ENCODE results near the gene LAMA3. TPM values are rescaled to one million over a fixed set of nuclear protein-coding genes. Genes with fewer than 3 reads are reported as not detected.
"Not testable (repeated sequence)": the region's sequence is repeated elsewhere in the genome, so short reads cannot be mapped to it uniquely, and the experiment has no call there.

LAMA3 gene
- total RNA-seq, 1 experiment from 2014 or later: 207 TPM

GRCh38 chr18:23714576-23714975 is 25.3 kb downstream of the LAMA3 start:
- intact Hi-C loops (cut with micrococcal nuclease; ENCODE audit: unreplicated experiment): loop anchor here (5.0 kb wide), 1 partner anchor 212 kb away; the partner anchor contains the start of gene RMC1
- Mint-ChIP-seq H3K4me1 (ENCODE audit: low read depth, unreplicated experiment) (peaks cover 27% of the 10 kb centered on the region), H3K4me3 (ENCODE audit: low read depth, unreplicated experiment) (no peak overlapping the region), H3K27ac (ENCODE audit: unreplicated experiment) (no peak overlapping the region), H3K9me3 (ENCODE audit: low read depth, unreplicated experiment) (no peaks in the 10 kb centered on the region), H3K36me3 (ENCODE audit: insufficient read depth, unreplicated experiment) (peaks cover 13% of the 10 kb centered on the region), H3K27me3 (ENCODE audit: unreplicated experiment) (no peaks in the 10 kb centered on the region)
- CTCF ChIA-PET: no interaction called here
- no peak for DNase-seq
- no TSS peak for BruUV-seq (replicated peaks)
- no peak for TF ChIP-seq CTCF (IDR thresholded peaks at IDR 0.05; ENCODE audit: unreplicated experiment)

DNA sequence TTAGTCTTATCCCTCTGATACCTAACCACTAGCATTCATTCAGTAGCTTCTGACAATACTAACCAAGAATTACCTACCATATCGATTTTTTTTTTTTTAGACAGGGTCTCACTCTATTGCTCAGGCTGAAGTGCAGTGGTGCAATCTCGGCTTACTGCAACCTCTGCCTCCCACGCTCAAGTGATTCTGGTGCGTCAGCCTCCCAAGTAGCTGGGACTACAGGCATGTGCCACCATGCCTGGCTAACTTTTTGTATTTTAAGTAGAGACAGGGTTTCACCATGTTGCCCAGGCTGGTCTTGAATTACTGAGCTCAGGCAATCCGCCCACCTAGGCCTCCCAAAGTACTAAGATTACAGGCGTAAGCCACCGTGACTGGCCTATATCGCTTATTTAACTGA is 26.8 kb downstream of the LAMA3 start:
- H3K27ac Mint-ChIP-seq (ENCODE audit: unreplicated experiment); H3K9me3 Mint-ChIP-seq (ENCODE audit: low read depth, unreplicated experiment); BruUV-seq (replicated peaks); H3K27me3 Mint-ChIP-seq (ENCODE audit: unreplicated experiment); H3K36me3 Mint-ChIP-seq (ENCODE audit: insufficient read depth, unreplicated experiment); DNase-seq; intact Hi-C loops (cut with micrococcal nuclease; ENCODE audit: unreplicated experiment); H3K4me3 Mint-ChIP-seq (ENCODE audit: low read depth, unreplicated experiment): not testable (repeated sequence)
- CTCF ChIA-PET: interaction anchor here (0.6 kb wide), 1 partner anchor 61 kb away, joined by 3 read pairs; no protein-coding TSS in a partner anchor
- peaks cover 26% of the 10 kb centered on the region for H3K4me1 Mint-ChIP-seq (ENCODE audit: low read depth, unreplicated experiment)

DNA sequence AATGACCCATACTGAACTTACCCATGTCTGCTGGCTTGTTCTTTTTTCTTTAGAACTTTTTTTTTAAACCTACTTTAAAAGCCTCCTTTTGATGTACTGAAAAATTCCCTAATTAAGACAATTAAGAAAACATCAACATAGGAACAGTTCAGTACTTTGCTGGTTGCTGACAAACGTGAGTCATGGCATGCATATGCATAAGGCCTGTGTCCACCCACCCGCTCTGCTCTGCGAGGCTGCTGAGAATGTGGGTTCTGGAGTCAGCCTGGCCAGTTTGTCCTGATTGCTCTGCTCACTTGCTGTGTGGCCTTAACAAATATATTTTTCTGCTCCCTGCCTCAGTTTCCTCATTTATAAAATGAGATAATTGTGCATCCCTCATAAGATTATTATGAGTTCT is 27.3 kb downstream of the LAMA3 start:
- Mint-ChIP-seq H3K9me3 (ENCODE audit: low read depth, unreplicated experiment) (no peaks in the 10 kb centered on the region), H3K27me3 (ENCODE audit: unreplicated experiment) (no peaks in the 10 kb centered on the region), H3K4me3 (ENCODE audit: low read depth, unreplicated experiment) (no peak overlapping the region), H3K4me1 (ENCODE audit: low read depth, unreplicated experiment) (peaks cover 30% of the 10 kb centered on the region), H3K36me3 (ENCODE audit: insufficient read depth, unreplicated experiment) (peaks cover 5% of the 10 kb centered on the region), H3K27ac (ENCODE audit: unreplicated experiment) (no peak overlapping the region)
- CTCF ChIA-PET: no interaction called here
- intact Hi-C loops (cut with micrococcal nuclease; ENCODE audit: unreplicated experiment): no loop called here
- no peak for TF ChIP-seq CTCF (IDR thresholded peaks at IDR 0.05; ENCODE audit: unreplicated experiment)
- DNase-seq: peak; percentile 12
- BruUV-seq (replicated peaks): no TSS peak

DNA sequence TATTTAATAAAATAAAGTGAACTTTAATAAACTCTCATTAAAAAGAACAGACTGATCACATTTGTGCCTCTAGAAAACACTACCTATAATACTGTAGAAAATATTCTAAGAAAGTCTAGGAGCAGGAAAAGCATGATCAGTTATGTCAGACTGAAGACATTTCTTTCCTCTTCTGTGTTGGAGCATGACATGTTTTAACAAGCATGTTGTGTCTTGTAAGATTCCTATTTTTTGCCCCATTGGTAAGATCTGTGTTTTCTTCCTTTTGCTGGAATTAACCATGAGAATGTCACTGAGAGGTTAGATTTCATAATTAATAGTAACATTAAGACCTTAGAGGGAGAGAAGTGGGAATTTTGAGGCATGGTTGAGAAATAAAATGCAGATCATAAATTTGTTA is 27.7 kb downstream of the LAMA3 start:
- no peak for DNase-seq
- H3K27me3 Mint-ChIP-seq (ENCODE audit: unreplicated experiment): no peaks in the 10 kb centered on the region
- H3K36me3 Mint-ChIP-seq (ENCODE audit: insufficient read depth, unreplicated experiment): peaks cover 5% of the 10 kb centered on the region
- no peak overlapping the region for H3K27ac Mint-ChIP-seq (ENCODE audit: unreplicated experiment)
- no peak overlapping the region for H3K4me3 Mint-ChIP-seq (ENCODE audit: low read depth, unreplicated experiment)
- H3K9me3 Mint-ChIP-seq (ENCODE audit: low read depth, unreplicated experiment): no peaks in the 10 kb centered on the region
- no TSS peak for BruUV-seq (replicated peaks)
- intact Hi-C loops (cut with micrococcal nuclease; ENCODE audit: unreplicated experiment): no loop called here
- CTCF ChIA-PET: interaction anchor here (0.7 kb wide), 1 partner anchor 26 kb away, joined by 5 read pairs; no protein-coding TSS in a partner anchor
- peaks cover 35% of the 10 kb centered on the region for H3K4me1 Mint-ChIP-seq (ENCODE audit: low read depth, unreplicated experiment)
- no peak for TF ChIP-seq CTCF (IDR thresholded peaks at IDR 0.05; ENCODE audit: unreplicated experiment)

- H3K27me3 Mint-ChIP-seq (ENCODE audit: unreplicated experiment): no peaks in the 10 kb centered on the region
- TF ChIP-seq CTCF (IDR thresholded peaks at IDR 0.05; ENCODE audit: unreplicated experiment): no peak
- no peak overlapping the region for H3K4me3 Mint-ChIP-seq (ENCODE audit: low read depth, unreplicated experiment)
- peaks cover 5% of the 10 kb centered on the region for H3K36me3 Mint-ChIP-seq (ENCODE audit: insufficient read depth, unreplicated experiment)
- H3K27ac Mint-ChIP-seq (ENCODE audit: unreplicated experiment): no peak overlapping the region
- H3K4me1 Mint-ChIP-seq (ENCODE audit: low read depth, unreplicated experiment): peaks cover 42% of the 10 kb centered on the region
- CTCF ChIA-PET: interaction anchor here (0.6 kb wide), 1 partner anchor 89 kb away, joined by 3 read pairs; no protein-coding TSS in a partner anchor
- H3K9me3 Mint-ChIP-seq (ENCODE audit: low read depth, unreplicated experiment): no peaks in the 10 kb centered on the region
- intact Hi-C loops (cut with micrococcal nuclease; ENCODE audit: unreplicated experiment): no loop called here
- DNase-seq: no peak
- BruUV-seq (replicated peaks): no TSS peak
Observed at GRCh38 chr18:23718243-23718720, 29.0 kb downstream of the LAMA3 start.
